NCI-H128 (cell line): ENCODE data around the gene ZDHHC13.
"Not testable (repeated sequence)": the region's sequence is repeated elsewhere in the genome, so short reads cannot be mapped to it uniquely, and the experiment has no call there.

ENCODE experiments used
- DNase-seq: peaks from one replicate; lab custom pipeline; 2025; ENCODE audit not compliant: unreplicated experiment; lab: John Stamatoyannopoulos, UW

Gene ZDHHC13

GRCh38 chr11:19100885-19101284 is 16.1 kb upstream of the ZDHHC13 start:
- DNase-seq = no peak

GRCh38 chr11:19101796-19102520 is 15.0 kb upstream of the ZDHHC13 start:
- DNase-seq = no peak

GRCh38 chr11:19102521-19102900 is 14.5 kb upstream of the ZDHHC13 start:
- no peak for DNase-seq

- DNase-seq = no peak
These were observed 12.0 kb upstream of the ZDHHC13 start for GRCh38 chr11:19105011-19105410.

- no peak for DNase-seq
These were observed 9.8 kb upstream of the ZDHHC13 start for GRCh38 chr11:19107125-19107524.

- DNase-seq = no peak
These were observed 6.7 kb upstream of the ZDHHC13 start for GRCh38 chr11:19110295-19110694.

- DNase-seq = no peak
These were observed 5.2 kb upstream of the ZDHHC13 start for GRCh38 chr11:19111809-19112208.

- no peak for DNase-seq
These were observed 545 bp upstream of the ZDHHC13 start for GRCh38 chr11:19116276-19116970.

- DNase-seq = no peak
These were observed 761 bp downstream of the ZDHHC13 start for GRCh38 chr11:19117760-19118097.

GRCh38 chr11:19121646-19122045 is 4.7 kb downstream of the ZDHHC13 start:
- DNase-seq = no peak

GRCh38 chr11:19122960-19123615 is 6.1 kb downstream of the ZDHHC13 start:
- no peak for DNase-seq

- not testable (repeated sequence) for DNase-seq
These were observed 9.8 kb downstream of the ZDHHC13 start for GRCh38 chr11:19126562-19127325.

- no peak for DNase-seq
These were observed 17.0 kb downstream of the ZDHHC13 start for GRCh38 chr11:19134004-19134403.

GRCh38 chr11:19136884-19137283 is 19.9 kb downstream of the ZDHHC13 start:
- DNase-seq = not testable (repeated sequence)

GRCh38 chr11:19145319-19145718 is 28.4 kb downstream of the ZDHHC13 start:
- no peak for DNase-seq

- no peak for DNase-seq
These were observed 39.9 kb downstream of the ZDHHC13 start for GRCh38 chr11:19156892-19157291.

- DNase-seq = no peak
These were observed 43.9 kb downstream of the ZDHHC13 start for GRCh38 chr11:19160847-19161246.

GRCh38 chr11:19161651-19162050 is 44.7 kb downstream of the ZDHHC13 start:
- no peak for DNase-seq

GRCh38 chr11:19162951-19163505 is 46.1 kb downstream of the ZDHHC13 start:
- DNase-seq = no peak

GRCh38 chr11:19163617-19164016 is 46.6 kb downstream of the ZDHHC13 start:
- DNase-seq = no peak

GRCh38 chr11:19164230-19164855 is 47.4 kb downstream of the ZDHHC13 start:
- peak; percentile 22 for DNase-seq
